ENCODE results near the gene ZNF320. TPM values are rescaled to one million over a fixed set of nuclear protein-coding genes. Genes with fewer than 3 reads are reported as not detected.
"Not testable (repeated sequence)": the region's sequence is repeated elsewhere in the genome, so short reads cannot be mapped to it uniquely, and the experiment has no call there.

The ZNF320 gene
- total RNA-seq, 1 donor from 2014 or later = 50.0 TPM

- TF ChIP-seq, protein P1, sequence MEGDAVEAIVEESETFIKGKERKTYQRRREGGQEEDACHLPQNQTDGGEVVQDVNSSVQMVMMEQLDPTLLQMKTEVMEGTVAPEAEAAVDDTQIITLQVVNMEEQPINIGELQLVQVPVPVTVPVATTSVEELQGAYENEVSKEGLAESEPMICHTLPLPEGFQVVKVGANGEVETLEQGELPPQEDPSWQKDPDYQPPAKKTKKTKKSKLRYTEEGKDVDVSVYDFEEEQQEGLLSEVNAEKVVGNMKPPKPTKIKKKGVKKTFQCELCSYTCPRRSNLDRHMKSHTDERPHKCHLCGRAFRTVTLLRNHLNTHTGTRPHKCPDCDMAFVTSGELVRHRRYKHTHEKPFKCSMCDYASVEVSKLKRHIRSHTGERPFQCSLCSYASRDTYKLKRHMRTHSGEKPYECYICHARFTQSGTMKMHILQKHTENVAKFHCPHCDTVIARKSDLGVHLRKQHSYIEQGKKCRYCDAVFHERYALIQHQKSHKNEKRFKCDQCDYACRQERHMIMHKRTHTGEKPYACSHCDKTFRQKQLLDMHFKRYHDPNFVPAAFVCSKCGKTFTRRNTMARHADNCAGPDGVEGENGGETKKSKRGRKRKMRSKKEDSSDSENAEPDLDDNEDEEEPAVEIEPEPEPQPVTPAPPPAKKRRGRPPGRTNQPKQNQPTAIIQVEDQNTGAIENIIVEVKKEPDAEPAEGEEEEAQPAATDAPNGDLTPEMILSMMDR (IDR thresholded peaks at IDR 0.05; ENCODE audit: unreplicated experiment) = no peak
- H3K27me3 Mint-ChIP-seq = no peaks in the 10 kb centered on the region
- H3K4me3 Mint-ChIP-seq (ENCODE audit: low read depth) = no peak overlapping the region
- no peaks in the 10 kb centered on the region for H3K9me3 Mint-ChIP-seq (ENCODE audit: low read depth)
- H3K27ac Mint-ChIP-seq = no peak overlapping the region
- peaks cover 43% of the 10 kb centered on the region for H3K36me3 Mint-ChIP-seq (ENCODE audit: insufficient read depth)
- peaks cover 3% of the 10 kb centered on the region for H3K4me1 Mint-ChIP-seq (ENCODE audit: low read depth)
- no peak for DNase-seq (ENCODE audit: low spot score, unreplicated experiment)
Observed at GRCh38 chr19:52889076-52889475, 8.4 kb downstream of the ZNF320 start.

DNA sequence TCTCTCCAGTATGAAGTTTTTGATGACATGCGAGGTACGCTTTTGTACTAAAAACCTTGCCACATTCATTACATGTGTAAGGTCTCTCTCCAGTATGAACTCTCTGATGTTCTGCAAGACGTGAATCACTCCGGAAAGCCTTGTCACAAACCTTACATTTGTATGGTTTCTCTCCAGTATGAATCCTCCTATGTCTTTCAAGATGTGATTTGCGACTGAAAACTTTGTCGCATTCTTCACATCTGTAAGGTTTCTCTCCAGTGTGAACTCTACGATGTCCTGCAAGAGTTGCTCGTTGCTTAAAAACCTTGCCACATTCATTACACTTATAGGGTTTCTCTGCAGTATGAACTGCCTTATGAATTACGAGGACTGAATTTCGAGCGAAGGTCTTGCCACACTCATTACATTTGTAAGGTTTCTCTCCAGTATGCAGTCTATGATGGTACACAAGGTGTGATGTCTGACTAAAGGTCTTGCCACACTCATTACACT is 16.5 kb downstream of the ZNF320 start:
- H3K36me3 Mint-ChIP-seq (ENCODE audit: insufficient read depth) = peaks cover 63% of the 10 kb centered on the region
- no peaks in the 10 kb centered on the region for H3K27me3 Mint-ChIP-seq
- H3K9me3 Mint-ChIP-seq (ENCODE audit: low read depth) = peaks cover 13% of the 10 kb centered on the region
- no peak overlapping the region for H3K4me3 Mint-ChIP-seq (ENCODE audit: low read depth)
- TF ChIP-seq, protein P1 (IDR thresholded peaks at IDR 0.05; ENCODE audit: unreplicated experiment) = no peak
- H3K27ac Mint-ChIP-seq = no peak overlapping the region
- DNase-seq (ENCODE audit: low spot score, unreplicated experiment) = no peak
- H3K4me1 Mint-ChIP-seq (ENCODE audit: low read depth) = no peaks in the 10 kb centered on the region

DNA sequence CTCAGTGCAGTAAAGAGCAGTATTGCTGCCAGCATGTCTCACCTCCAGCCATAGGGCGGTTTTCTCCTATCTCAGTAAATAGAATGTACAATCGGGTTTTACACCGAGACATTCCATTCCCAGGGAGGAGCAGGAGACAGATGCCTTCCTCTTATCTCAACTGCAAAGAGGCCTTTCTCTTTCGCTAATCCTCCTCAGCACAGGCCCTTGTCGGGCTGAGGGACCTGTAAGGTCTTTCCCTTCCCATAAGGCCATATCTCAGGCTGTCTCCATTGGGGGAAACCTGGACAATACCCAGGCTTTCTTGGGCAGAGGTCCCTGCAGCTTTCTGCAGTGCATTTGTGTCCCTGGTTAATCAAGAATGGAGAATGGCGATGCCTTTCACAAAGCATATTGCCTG is 24.4 kb downstream of the ZNF320 start:
- Mint-ChIP-seq H3K4me1 (ENCODE audit: low read depth) (peaks cover 13% of the 10 kb centered on the region), H3K27ac (peak overlapping the region; percentile 78)
- DNase-seq (ENCODE audit: low spot score, unreplicated experiment); H3K9me3 Mint-ChIP-seq (ENCODE audit: low read depth); H3K36me3 Mint-ChIP-seq (ENCODE audit: insufficient read depth); H3K27me3 Mint-ChIP-seq; H3K4me3 Mint-ChIP-seq (ENCODE audit: low read depth): not testable (repeated sequence)

DNA sequence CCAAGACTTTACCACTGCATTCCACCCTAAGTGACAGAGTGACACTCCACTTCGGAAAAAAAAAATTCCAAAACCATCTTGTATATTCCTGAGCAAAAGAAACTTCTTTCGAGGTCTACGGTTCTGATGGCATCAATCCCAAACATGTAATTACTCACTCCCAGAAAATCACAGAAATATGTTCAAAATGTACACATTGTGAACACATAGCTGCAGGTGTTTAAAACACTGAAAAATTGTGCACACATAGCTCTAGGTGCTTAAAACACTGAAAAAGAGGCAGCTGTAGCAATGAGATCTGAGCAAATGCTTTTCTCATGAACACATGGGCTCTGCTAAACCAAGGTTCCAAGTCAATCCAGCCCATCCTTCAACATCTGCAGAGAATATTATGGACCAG is 26.0 kb downstream of the ZNF320 start:
- H3K27me3 Mint-ChIP-seq = no peaks in the 10 kb centered on the region
- peaks cover 3% of the 10 kb centered on the region for H3K9me3 Mint-ChIP-seq (ENCODE audit: low read depth)
- no peak for DNase-seq (ENCODE audit: low spot score, unreplicated experiment)
- peak overlapping the region; percentile 60 for H3K27ac Mint-ChIP-seq
- TF ChIP-seq, protein P1 (IDR thresholded peaks at IDR 0.05; ENCODE audit: unreplicated experiment) = no peak
- H3K4me1 Mint-ChIP-seq (ENCODE audit: low read depth) = peaks cover 13% of the 10 kb centered on the region
- no peaks in the 10 kb centered on the region for H3K36me3 Mint-ChIP-seq (ENCODE audit: insufficient read depth)
- no peak overlapping the region for H3K4me3 Mint-ChIP-seq (ENCODE audit: low read depth)

- not testable (repeated sequence) for DNase-seq (ENCODE audit: low spot score, unreplicated experiment); H3K9me3 Mint-ChIP-seq (ENCODE audit: low read depth); H3K4me1 Mint-ChIP-seq (ENCODE audit: low read depth); H3K27me3 Mint-ChIP-seq; H3K36me3 Mint-ChIP-seq (ENCODE audit: insufficient read depth); H3K4me3 Mint-ChIP-seq (ENCODE audit: low read depth)
- H3K27ac Mint-ChIP-seq = peak overlapping the region; percentile 5
Observed at GRCh38 chr19:52868031-52868430, 29.4 kb downstream of the ZNF320 start.

- H3K4me3 Mint-ChIP-seq (ENCODE audit: low read depth) = peak within 1 kb of the TSS; percentile 87
- H3K27ac Mint-ChIP-seq = peak within 1 kb of the TSS; percentile 95
- H3K4me1 Mint-ChIP-seq (ENCODE audit: low read depth) = peaks cover 10% of the 10 kb centered on the region
- H3K9me3 Mint-ChIP-seq (ENCODE audit: low read depth); H3K27me3 Mint-ChIP-seq; H3K36me3 Mint-ChIP-seq (ENCODE audit: insufficient read depth): not testable (repeated sequence)
- peak; percentile 65 for DNase-seq (ENCODE audit: low spot score, unreplicated experiment)
Observed at GRCh38 chr19:52857378-52858191, 39.9 kb downstream of the ZNF320 start, which contains the start of gene ZNF468. ZNF468 (minus strand) TSS chr19:52857619; CDS start chr19:52854272, 3,347 bp downstream.

GRCh38 chr19:52856540-52857377 is 40.7 kb downstream of the ZNF320 start:
- not testable (repeated sequence) for H3K36me3 Mint-ChIP-seq (ENCODE audit: insufficient read depth); DNase-seq (ENCODE audit: low spot score, unreplicated experiment); H3K9me3 Mint-ChIP-seq (ENCODE audit: low read depth); H3K27me3 Mint-ChIP-seq
- Mint-ChIP-seq H3K4me1 (ENCODE audit: low read depth) (peaks cover 10% of the 10 kb centered on the region), H3K27ac (peak overlapping the region; percentile 95), H3K4me3 (ENCODE audit: low read depth) (peak overlapping the region; percentile 87)

All from progenitor cell of endocrine pancreas (in vitro differentiated cells).